Measurements from ENCODE around the gene HS6ST3.

HS6ST3 gene

DNA sequence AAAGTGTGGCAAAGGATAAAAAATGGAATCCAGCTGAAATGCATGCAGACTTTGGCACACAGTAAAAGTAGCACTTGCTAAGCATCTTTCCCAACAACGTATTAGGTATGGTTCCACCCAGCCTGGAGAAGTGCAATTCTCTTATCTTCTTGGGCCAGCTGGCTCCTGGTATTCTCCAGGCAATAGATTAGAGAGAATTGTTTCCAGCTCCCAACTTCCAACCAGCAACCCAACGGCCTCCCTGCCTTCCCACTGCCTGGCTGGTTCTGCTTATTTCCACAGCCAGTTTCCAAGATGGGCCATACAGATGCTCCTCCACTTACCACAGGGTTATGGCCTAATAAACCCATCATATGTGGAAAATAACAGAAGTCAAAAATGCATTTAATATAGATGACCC lies 771.0 kb downstream of the HS6ST3 start:
- no peak for DNase-seq

DNA sequence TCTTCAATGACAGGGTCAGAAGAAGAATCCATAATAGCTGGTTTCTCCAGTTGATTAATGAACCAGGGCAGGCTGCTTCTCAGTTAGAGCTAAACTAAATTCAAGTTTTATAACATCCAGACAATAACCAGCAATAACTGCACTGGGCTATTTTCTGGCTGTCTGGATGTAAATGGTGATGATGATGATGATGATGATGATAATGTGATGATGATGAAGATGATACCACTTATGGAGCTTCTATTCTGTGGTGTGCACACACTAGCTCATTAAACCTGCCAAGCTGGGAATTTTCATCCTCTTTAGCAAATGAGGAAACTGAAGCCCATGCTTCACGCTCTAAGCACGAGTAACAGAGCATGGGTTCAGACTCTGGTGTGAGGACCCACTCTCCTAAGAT lies 772.2 kb downstream of the HS6ST3 start:
- DNase-seq, result no peak

- no peak for DNase-seq
Observed at GRCh38 chr13:96862999-96863398, 773.1 kb downstream of the HS6ST3 start.

- no peak for DNase-seq
Observed at GRCh38 chr13:96871469-96871868, 781.6 kb downstream of the HS6ST3 start.

GRCh38 chr13:96880419-96880818 lies 790.5 kb downstream of the HS6ST3 start:
- no peak for DNase-seq

All from stimulated activated CD4-positive, alpha-beta T cell treated with anti-CD3 and anti-CD28 coated beads, Interleukin-4, amount 100 ng/mL, for 24 hours (primary cell).